Fibroblast of skin of left biceps (primary cell): ENCODE measurements around the gene DCDC1.

ENCODE experiments used
- DNase-seq, 2 experiments: peaks; one replicate each; pipeline ENCODE4 v3.0.0-alpha.2; 2013; ENCODE audit warnings: low read depth in 2 of 2

The DCDC1 gene

GRCh38 chr11:31102875-31103274, 266.7 kb downstream of the DCDC1 start:
- DNase-seq, result no peak

- no peak for DNase-seq
Measured at GRCh38 chr11:31102316-31102715, 267.2 kb downstream of the DCDC1 start.

- DNase-seq, result no peak
Measured at GRCh38 chr11:31096191-31096805, 273.2 kb downstream of the DCDC1 start.

GRCh38 chr11:31092638-31093037, 276.9 kb downstream of the DCDC1 start:
- DNase-seq, result no peak

GRCh38 chr11:31089117-31089516, 280.4 kb downstream of the DCDC1 start:
- no peak for DNase-seq

- DNase-seq, result no peak
Measured at GRCh38 chr11:31069447-31070205, 299.9 kb downstream of the DCDC1 start.

- no peak for DNase-seq
Measured at GRCh38 chr11:31060880-31061279, 308.7 kb downstream of the DCDC1 start.

- no peak for DNase-seq
Measured at GRCh38 chr11:31059529-31059928, 310.0 kb downstream of the DCDC1 start.

GRCh38 chr11:31050061-31050765, 319.3 kb downstream of the DCDC1 start:
- DNase-seq, result no peak

- no peak for DNase-seq
Measured at GRCh38 chr11:31045335-31045734, 324.2 kb downstream of the DCDC1 start.

GRCh38 chr11:31030138-31030792, 339.3 kb downstream of the DCDC1 start:
- DNase-seq, result no peak

GRCh38 chr11:31026315-31026714, 343.2 kb downstream of the DCDC1 start:
- DNase-seq, result no peak

- no peak for DNase-seq
Measured at GRCh38 chr11:31022080-31022479, 347.5 kb downstream of the DCDC1 start.

GRCh38 chr11:31019786-31020185, 349.8 kb downstream of the DCDC1 start:
- DNase-seq, result no peak

GRCh38 chr11:31005202-31005601, 364.3 kb downstream of the DCDC1 start:
- DNase-seq, result no peak

GRCh38 chr11:31001427-31001826, 368.1 kb downstream of the DCDC1 start:
- no peak for DNase-seq

- no peak for DNase-seq
Measured at GRCh38 chr11:31000381-31000780, 369.2 kb downstream of the DCDC1 start.

- DNase-seq, result no peak
Measured at GRCh38 chr11:30992513-30992849, 377.1 kb downstream of the DCDC1 start.

- DNase-seq, result no peak
Measured at GRCh38 chr11:30991802-30992512, 377.6 kb downstream of the DCDC1 start.

GRCh38 chr11:30991376-30991775, 378.2 kb downstream of the DCDC1 start:
- DNase-seq, result no peak

- DNase-seq, result no peak
Measured at GRCh38 chr11:30990625-30991296, 378.8 kb downstream of the DCDC1 start.
